GM11168 (cell line): ENCODE measurements around the gene RRAD.

Source experiments
- in situ Hi-C: fragments of 300-500 bp; cut with MboI; formaldehyde crosslinking; loops from one replicate; pipeline ENCODE4 v1.12.0; 2022; ENCODE audit warnings: low sequenced_read_pairs; ENCODE audit not compliant: unreplicated experiment

The RRAD gene

DNA sequence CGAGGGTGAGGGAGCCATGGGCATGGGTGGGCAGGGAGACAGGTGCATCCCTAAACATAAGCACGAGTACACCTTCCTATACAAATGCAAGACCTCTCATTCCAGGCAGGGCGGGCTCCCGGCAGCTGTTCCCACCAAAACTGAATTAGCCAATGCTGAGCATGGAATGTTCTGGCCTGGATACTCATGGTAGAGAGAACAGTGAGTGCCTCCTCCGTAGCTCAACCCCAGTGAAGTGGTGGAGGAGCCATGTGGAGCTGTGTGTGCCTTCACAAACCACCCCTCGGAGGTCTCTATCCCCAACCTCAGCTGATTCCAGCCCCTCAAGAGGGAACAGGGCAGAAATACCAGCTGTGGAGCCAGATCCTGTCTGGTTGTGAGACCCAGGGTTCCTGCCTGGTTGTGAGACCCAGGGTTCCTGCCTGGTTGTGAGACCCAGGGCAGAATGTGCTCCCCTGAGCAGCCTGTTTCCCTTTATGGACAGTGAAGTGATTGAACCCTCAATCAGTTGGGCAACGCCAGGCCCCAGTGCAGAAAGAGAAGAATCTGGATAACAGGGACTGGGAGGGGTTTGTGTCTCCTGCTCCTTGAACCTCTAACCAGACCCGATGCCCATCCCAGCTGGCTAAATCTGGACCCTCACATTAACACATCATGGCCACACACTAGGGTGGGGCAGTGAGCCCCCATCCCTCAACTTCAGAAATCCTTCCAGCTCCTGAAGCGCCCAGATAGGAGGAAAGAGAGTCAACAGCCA lies 4.2 kb downstream of the RRAD start:
- in situ Hi-C loops: no loop called here

DNA sequence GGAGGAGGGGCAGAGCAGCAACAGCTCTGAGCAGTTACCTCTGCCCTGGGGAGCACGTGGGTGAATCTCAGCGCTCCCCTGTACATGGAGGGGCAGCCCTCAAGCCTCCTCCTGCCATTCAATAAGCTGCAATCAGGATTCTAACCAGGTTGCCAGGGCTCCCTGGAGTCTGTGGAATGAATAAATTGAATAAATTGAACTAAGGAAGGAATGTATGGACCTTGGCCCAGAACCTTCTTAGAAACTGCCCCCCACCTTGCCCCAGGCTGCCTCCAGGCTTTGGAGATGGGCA lies 5.1 kb downstream of the RRAD start:
- in situ Hi-C loops: no loop called here

DNA sequence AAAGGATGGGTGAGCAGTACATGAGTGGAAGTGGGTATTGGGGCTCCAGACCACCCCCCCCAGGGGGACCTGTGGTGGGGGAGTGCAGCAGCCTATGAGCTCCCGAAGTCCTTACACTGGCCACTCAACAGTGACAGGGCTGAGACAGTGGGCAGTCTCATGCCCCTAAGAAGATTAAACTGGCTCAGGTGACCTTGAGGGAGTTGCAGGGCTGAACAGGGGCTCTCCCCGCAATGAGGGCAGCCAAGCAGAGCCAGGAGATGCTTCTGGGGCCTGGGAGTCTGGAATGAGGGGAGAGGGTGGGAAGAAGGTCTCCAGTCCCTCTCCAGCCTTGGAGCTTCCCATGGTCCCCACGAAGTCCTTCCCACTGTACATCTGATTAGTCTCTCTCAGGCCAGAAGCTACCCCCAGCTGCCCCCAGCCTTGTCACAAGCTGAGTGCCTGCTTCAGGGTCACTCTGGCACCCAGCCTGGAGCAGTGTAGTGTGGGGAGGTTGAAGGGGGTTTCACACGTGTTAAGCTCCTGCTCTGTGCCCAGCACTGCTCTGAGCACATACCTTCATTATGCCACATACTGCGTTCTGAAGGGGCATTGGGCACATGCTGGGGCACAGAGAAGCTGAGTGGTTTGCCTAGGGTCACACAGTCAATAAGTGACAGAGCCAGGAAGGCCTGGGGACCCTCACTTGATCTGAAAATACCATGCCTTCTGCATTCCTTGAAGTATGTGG lies 5.6 kb downstream of the RRAD start:
- in situ Hi-C loops: no loop called here

DNA sequence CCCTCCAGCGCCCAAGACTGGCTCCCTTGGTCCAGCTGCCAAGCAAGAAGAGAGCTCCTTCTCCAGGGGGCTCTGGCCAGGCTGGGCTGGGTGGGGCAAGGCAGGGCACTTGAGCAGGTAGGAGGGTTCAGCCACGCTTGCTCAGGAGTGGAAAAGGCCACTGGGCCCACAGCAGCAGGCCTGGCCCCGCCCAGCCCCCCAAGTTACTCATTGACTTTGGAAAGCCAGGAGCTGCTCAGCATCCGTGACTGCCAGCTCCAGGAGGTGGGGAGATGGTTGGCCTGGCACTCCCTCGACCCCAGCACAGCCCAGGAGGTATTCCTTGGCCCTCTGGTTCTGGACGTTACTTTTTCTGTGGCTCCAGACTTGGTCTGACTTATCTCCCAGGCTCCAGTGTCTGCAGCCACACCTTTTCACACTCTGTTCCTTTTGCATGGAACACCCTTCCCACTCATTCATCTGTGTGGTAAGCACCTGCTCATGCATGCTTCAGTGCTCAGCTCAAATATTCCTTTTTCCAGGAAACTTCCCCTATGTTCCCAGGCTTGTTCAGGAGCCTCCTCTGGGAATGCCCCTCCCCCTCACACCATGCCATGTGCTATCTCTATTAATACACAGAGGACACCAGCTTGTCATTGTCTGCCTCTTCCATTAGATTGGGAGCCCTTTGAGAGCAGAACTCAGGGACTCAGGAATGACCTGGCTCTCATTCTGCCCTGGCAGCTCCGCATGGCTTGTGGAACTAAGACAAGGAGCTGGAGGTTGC lies 6.3 kb downstream of the RRAD start, which contains the start of gene CDH16:
Gene CDH16, minus strand, starts transcription at position 83 of the 766 bp plus-strand sequence. CDS start 820 bp downstream, outside the sequence.
- in situ Hi-C loops: no loop called here

- in situ Hi-C loops: no loop called here
These were observed 7.0 kb downstream of the RRAD start for GRCh38 chr16:66918355-66918754.

GRCh38 chr16:66917741-66918140 lies 7.6 kb downstream of the RRAD start:
- in situ Hi-C loops: no loop called here

GRCh38 chr16:66916518-66916917 lies 8.8 kb downstream of the RRAD start:
- in situ Hi-C loops: no loop called here

GRCh38 chr16:66915041-66915440 lies 10.3 kb downstream of the RRAD start:
- in situ Hi-C loops: no loop called here

- in situ Hi-C loops: no loop called here
These were observed 10.8 kb downstream of the RRAD start for GRCh38 chr16:66914541-66914940.

DNA sequence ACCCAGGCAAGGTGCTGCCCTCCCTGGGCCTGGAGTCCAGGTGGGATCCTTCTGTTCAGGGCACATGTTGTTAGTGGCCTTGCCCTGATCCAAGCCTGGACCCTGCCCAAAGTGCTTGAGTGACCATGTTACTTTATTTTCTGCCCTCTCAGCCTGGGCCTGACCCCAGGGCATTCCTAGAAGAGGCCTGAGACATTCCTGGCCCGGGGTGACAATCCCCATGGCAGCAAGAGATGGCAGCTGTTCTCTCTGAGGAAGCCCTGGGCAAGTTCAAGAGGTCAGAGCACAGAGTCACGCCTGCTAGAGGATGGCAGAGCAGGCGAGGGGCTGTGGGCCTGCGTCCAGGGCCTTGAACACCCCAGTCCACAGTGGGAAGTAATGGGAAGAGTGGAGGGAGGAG lies 11.6 kb downstream of the RRAD start:
- in situ Hi-C loops: no loop called here

- in situ Hi-C loops: no loop called here
These were observed 12.3 kb downstream of the RRAD start for GRCh38 chr16:66913081-66913480.

GRCh38 chr16:66911801-66912200 lies 13.5 kb downstream of the RRAD start:
- in situ Hi-C loops: no loop called here

DNA sequence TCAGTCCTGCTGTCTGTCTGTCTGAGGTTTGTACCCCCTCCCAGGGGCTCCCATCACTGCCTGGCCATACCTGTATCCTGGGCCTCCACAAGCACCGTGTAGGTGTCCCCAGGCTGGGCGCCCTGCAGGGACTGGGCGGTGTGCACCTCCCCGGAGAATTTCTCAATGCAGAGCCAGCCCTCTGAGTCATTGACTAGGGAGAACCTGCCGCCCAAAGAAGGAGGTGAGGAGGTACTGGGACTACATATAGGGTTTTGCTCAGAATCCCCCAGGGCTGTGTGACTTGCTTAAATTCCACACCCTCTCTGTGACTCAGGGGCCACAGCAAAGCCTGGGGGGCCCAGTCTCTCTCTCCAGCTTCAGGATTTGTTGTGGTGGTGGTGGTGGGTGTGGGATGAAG lies 14.2 kb downstream of the RRAD start:
- in situ Hi-C loops: no loop called here

GRCh38 chr16:66910175-66910940 lies 15.0 kb downstream of the RRAD start:
- in situ Hi-C loops: no loop called here

DNA sequence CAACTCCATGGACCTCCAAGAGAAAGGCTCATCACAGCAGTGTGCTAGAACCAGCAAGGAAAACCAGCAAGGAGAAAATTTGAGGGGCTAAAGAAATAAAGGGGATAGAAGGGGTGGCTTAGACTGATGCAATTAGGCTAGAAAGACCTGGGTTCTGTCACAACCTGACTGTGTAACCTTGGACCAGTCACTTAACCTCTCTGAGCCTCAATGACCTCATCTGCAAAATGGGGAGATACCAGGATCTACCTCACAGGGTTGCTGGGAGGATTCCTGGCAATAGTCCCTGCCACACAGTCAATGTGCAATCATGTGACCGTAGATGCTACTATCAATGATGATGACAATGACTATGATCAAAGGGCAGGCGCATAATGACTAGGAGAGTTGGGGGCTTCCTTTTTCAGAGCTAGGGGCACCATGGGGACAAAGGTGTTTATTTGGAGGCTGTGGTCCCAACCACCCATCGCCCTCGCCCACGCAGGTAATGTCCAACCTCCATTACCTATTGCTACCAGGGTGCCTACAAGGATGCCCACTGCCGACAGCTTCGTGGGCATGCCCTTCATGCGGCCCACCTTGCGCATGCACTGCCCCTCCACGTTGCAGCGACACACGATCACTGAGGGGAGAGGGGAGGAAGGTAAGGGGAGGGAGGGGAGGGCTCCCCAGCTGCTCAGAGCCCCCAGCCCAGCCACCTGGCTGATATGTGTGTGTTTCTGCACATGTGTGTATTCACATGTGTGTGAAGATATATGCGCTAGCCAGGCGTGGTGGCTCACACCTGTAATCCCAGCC lies 16.4 kb downstream of the RRAD start:
- in situ Hi-C loops: no loop called here

DNA sequence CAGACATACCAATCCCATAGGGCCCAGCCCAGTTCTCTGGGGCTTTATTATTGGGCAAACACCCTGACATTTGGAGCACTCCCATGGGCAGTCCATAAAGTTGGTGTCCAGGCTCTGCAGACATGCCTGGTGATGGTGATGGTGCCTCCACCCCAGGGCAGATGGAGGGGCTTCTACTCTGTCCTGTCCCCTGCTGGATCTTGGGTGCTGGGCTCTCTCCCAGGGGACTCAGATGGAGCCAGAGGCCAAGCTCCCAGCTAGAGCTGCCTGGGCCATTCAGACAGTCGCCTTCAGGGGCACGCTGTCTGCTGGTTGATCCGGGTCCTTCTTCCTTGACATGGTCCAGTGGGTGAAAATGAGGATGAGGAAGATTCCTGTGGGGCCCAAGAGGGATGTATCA lies 17.2 kb downstream of the RRAD start:
- in situ Hi-C loops: no loop called here

DNA sequence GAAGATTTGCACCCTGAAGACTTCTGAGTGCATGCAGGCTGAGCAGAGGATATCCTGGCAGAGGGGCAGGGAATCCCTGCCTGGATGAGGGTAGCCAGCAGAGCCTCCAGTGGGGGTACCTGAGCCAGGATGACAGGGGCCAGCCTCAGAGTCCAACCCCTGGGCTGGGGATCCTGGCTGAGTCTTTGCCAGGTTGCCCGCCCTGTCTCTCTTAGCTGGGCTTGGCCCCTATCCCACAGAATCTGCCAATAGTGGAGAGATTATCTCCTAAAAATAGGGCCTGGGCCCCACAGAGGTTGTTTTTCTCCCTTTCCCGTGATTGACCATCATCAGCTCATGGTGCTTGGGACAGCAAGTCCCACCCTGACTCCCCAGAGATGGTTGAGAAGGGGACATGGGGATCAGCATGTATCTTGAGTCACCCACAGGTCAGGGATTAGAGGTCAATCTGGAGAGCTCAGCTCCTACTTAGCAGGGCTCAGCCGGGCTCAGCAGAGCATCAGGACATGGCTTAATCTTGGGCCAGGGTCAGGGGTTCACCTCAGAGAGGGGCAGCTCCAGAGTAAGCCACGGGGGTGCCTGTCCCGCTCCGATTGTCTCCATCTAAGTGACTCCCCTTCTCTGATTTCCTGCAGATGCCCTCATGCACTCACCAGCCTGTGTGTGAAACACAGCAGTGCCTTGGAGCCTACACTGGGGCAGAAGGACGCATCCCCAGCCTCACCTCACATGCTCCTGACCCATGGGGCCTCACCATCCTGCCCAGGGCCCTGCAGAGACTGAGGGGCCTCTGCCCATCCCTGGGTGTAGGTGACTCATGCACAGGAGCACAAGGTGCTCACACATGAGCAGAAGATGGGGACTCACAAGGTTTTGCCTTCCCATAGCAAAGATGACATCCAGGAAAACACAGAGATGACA lies 18.2 kb downstream of the RRAD start:
- in situ Hi-C loops: no loop called here

DNA sequence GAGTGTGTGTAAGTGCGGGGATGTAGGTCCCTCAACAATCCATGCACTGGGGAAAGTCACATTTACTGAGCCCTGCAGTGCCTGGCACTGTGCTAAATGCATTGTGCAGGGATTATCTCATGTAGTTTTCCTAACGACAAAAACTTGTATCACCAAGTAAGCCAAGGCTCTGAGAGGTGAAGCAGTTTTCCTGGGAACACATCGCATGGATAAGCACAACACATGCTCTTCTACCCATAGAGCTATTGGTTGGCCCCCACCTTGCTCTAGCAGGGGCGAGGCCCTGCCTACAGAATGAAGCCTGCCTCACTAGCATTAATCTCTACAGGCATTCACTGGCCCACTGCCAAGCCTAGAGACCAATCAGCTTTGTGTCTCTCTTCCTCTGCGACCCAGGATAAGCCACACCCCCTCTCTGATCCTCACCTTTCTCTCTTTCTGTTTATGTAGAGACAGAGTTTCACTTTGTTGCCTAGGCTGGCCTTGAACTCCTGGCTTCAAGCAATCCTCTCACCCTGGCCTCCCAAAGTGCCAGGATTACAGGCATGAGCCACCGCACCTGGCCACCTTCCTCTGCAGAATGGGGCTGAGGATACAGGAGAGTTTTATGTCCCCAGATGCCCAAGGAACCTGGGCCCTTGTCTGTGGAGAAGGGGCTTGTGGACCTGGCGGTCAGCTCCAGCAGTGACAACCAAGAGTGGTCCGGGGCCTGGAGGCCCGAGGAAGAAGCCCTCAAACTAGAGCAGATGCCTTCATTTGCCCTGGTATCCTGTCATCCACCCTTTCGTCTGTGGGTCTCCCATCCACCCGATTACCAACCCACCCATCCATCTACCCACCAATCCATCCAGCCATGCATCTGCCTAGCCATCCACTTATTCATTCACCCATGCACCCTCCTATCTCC lies 19.4 kb downstream of the RRAD start:
- in situ Hi-C loops: no loop called here
